Measurements from ENCODE around the gene PDP2. TPM values are rescaled to one million over a fixed set of nuclear protein-coding genes. Genes with fewer than 3 reads are reported as not detected.

PDP2 gene
- total and polyA plus RNA-seq, 9 of the 15 experiments (the other 6 are each of a cell fraction or from before 2014, with no cell fraction given), result 2.5 to 24.3 (median 7.2) TPM

DNA sequence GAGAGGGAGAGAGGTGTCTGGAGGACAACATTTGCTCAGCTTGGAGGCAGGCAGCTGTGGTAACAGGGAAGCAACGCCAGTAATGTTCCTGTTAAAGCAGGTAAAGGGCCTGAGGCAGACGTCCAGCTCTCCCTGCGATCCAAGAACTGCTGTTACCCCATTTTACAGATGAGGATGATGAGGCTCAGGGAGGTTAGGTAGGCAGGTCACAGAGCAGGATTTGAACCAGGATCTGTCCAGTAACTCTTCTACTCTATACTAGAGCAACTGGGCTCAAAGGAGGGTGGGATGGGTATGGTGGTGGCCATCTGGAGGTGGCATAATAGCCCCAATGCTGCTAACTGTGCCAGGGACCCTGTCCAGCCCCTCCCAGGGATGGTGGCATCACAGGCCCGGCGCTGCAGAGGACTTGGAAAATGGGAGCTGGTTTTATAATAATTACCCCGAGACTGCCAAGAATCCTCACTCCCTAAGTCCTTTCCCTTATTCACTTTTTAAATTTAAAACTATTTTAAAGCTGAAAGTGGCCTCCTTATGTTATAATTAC, 24.1 kb upstream of the PDP2 start (continued):
- TF ChIP-seq RBM25 (IDR thresholded peaks at IDR 0.05; ENCODE audit: low read depth, low read length, severe bottlenecking), result peak; percentile 30

DNA sequence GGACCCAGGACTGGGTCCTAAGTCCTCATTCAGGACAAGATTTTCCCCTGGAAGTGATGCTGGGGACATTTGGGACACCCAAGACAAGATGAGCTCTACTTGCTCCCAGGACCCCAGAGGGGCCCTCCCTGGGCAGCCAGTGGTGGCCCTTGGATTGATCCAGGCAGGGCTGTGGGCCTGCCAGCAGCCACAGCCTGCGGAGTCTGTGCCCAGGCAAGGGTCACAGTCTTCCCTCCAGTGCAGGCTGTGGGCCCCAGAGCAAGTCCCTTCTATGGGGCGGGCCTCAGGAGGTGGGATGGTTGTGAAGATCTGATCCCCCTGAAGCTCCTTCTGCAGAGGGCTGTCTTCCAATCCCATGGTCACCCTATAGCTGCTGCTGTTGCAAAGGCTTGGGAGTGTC, 23.5 kb upstream of the PDP2 start:
- no peak overlapping the region for H3K9ac ChIP-seq (ENCODE audit: insufficient read depth in 1 of 2, low read depth in 2 of 2, low read length in 2 of 2)
- no TSS peak for BruUV-seq (replicated peaks)
- no peaks in the 10 kb centered on the region; a peak in 1 of 5 replicates for H3K27me3 ChIP-seq (ENCODE audit: control insufficient read depth in 2 of 2, insufficient read depth in 2 of 2, low read length in 2 of 2)
- peaks cover 0 to 3% of the 10 kb centered on the region in 2 experiments; a peak in 1 of 5 replicates for H3K4me1 ChIP-seq (replicated peaks in 1 of 2; ENCODE audit: control insufficient read depth in 2 of 2, insufficient read depth in 2 of 2, low read length in 2 of 2)
- H3K36me3 ChIP-seq (ENCODE audit: control insufficient read depth, insufficient read depth, low read length), result no peaks in the 10 kb centered on the region
- H4K20me1 ChIP-seq (replicated peaks; ENCODE audit: control insufficient read depth, insufficient read depth, low read length), result no peaks in the 10 kb centered on the region
- H3K9me1 ChIP-seq (ENCODE audit: control insufficient read depth, insufficient read depth, low read length), result no peaks in the 10 kb centered on the region
- CTCF ChIA-PET (ENCODE audit: low intra/inter-chr PET ratio), result no interaction called here
- H3K4me3 ChIP-seq, result no peak overlapping the region
- DNase-seq (ENCODE audit: extremely low read depth in 1 of 4, low spot score in 3 of 4) (peak in 2 of 4 experiments; percentile 3 to 6), ATAC-seq (peak; percentile 22; the same call in 1 of the 3 replicates), FAIRE-seq (no peak)
- H3K79me2 ChIP-seq (ENCODE audit: control insufficient read depth, insufficient read depth, low read length), result no peaks in the 10 kb centered on the region
- no peak overlapping the region for H3K4me2 ChIP-seq (ENCODE audit: insufficient read depth, low read length)
- H3K27ac ChIP-seq (ENCODE audit: extremely low read depth, low read depth, low read length), result no peak overlapping the region
- H3K9me3 ChIP-seq (replicated peaks; ENCODE audit: control insufficient read depth, insufficient read depth, low read depth, low read length), result no peaks in the 10 kb centered on the region
- H2AFZ ChIP-seq (ENCODE audit: low read depth, low read length), result no peak overlapping the region
- in situ Hi-C loops (cut with MboI), result no loop called here
- POLR2A ChIA-PET, result interaction anchor here (0.5 to 0.9 kb wide), 5 partner anchors 24 to 447 kb away, joined by 3 to 5 read pairs (median 3); partner anchors contain the start of gene PDP2
- 33% methylated on average over 2 of the region's 2 CpGs for WGBS (ENCODE audit: insufficient coverage, low coverage, missing lambda C conversion rate)
- intact Hi-C loops (cut with micrococcal nuclease), result no loop called here
- TF ChIP-seq PREB (CRISPR knock-in tag; IDR thresholded peaks at IDR 0.05) (no peak), POLR3A (IDR thresholded peaks at IDR 0.05; ENCODE audit: borderline replicate concordance, extremely low read depth, insufficient read depth, insufficient read length) (no peak), ZNF41 (CRISPR knock-in tag; conservative IDR thresholded peaks at IDR 0.05) (no peak), SMARCA4 (IDR thresholded peaks at IDR 0.05) (no peak), ARNT (IDR thresholded peaks at IDR 0.05) (no peak), ZNF445 (CRISPR knock-in tag; IDR thresholded peaks at IDR 0.05; ENCODE audit: low read depth) (no peak), TAF7 (tag; IDR thresholded peaks at IDR 0.05) (no peak), FOXP4 (CRISPR knock-in tag; IDR thresholded peaks at IDR 0.05; ENCODE audit: borderline replicate concordance) (no peak), ZNF551 (CRISPR knock-in tag; IDR thresholded peaks at IDR 0.05) (no peak), ARHGAP35 (IDR thresholded peaks at IDR 0.05; ENCODE audit: partially characterized antibody) (no peak), RBFOX2 (IDR thresholded peaks at IDR 0.05; ENCODE audit: low read depth, low read length) (no peak), SMAD1 (IDR thresholded peaks at IDR 0.05; ENCODE audit: low read depth, low read length, partially characterized antibody) (no peak)
- TF ChIP-seq, protein P1, sequence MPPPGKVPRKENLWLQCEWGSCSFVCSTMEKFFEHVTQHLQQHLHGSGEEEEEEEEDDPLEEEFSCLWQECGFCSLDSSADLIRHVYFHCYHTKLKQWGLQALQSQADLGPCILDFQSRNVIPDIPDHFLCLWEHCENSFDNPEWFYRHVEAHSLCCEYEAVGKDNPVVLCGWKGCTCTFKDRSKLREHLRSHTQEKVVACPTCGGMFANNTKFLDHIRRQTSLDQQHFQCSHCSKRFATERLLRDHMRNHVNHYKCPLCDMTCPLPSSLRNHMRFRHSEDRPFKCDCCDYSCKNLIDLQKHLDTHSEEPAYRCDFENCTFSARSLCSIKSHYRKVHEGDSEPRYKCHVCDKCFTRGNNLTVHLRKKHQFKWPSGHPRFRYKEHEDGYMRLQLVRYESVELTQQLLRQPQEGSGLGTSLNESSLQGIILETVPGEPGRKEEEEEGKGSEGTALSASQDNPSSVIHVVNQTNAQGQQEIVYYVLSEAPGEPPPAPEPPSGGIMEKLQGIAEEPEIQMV (tag; conservative IDR thresholded peaks at IDR 0.05; ENCODE audit: low read depth), result no peak
- TF ChIP-seq, protein P2, sequence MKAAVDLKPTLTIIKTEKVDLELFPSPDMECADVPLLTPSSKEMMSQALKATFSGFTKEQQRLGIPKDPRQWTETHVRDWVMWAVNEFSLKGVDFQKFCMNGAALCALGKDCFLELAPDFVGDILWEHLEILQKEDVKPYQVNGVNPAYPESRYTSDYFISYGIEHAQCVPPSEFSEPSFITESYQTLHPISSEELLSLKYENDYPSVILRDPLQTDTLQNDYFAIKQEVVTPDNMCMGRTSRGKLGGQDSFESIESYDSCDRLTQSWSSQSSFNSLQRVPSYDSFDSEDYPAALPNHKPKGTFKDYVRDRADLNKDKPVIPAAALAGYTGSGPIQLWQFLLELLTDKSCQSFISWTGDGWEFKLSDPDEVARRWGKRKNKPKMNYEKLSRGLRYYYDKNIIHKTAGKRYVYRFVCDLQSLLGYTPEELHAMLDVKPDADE (conservative IDR thresholded peaks at IDR 0.05; ENCODE audit: control insufficient read depth, low read depth, low read length), result no peak

Data from K562 (cell line).